HG03066 (cell line): ENCODE data around the gene PXDN.
"Not testable (repeated sequence)": the region's sequence is repeated elsewhere in the genome, so short reads cannot be mapped to it uniquely, and the experiment has no call there.

Source experiments
- ATAC-seq: cut with Tn5 transposase; IDR thresholded peaks from one replicate; pipeline ENCODE4 v1.9.1; 2021; ENCODE audit warnings: low read depth; ENCODE audit not compliant: unreplicated experiment

PXDN gene

GRCh38 chr2:1707771-1708418, 36.4 kb downstream of the PXDN start:
- ATAC-seq = no peak

DNA sequence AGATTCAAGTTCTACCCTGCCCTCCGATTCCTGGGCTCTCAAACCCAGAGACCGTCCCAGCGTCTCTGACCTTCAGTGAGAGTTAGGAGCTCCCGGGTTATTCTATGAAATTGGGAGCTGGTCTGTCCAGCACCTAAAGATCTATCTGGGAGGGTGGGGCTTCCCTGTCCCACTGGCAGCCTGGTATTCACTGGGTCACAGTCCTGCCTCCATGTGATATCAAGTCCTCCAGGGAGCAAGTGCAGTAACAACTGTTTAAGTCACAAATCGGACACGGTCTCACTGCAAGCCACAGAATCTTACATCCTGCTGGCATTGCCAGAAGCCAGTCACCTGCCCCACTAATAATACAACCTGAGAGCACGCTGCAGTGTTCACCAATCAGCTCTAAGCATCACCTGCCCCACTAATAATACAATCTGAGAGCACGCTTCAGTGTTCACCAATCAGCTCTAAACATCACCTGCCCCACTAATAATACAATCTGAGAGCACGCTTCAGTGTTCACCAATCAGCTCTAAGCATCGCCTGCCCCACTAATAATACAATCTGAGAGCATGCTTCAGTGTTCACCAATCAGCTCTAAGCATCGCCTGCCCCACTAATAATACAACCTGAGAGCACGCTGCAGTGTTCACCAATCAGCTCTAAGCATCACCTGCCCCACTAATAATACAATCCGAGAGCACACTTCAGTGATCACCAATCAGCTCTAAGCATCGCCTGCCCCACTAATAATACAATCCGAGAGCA, 38.0 kb downstream of the PXDN start:
- ATAC-seq = not testable (repeated sequence)

DNA sequence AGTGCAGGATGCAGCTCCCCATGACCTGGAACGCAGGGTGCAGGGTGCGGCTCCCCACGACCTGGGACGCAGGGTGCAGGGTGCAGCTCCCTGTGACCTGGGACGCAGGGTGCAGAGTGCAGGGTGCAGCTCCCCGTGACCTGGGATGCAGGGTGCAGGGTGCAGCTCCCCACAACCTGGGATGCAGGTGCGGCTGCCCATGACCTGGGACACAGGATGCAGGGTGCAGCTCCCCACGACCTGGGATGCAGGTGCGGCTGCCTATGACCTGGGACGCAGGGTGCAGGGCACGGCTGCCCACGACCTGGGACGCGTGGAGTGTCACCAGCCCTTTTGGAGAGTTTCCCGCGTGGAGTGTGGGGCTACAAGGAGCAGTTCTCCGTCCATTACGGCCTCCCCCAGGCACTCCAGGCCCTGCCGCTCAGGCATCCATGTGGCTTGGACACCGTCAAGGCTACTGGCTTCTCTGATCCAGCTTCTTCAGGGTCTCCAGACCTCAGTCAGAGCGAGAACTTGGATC, 38.7 kb downstream of the PXDN start:
- ATAC-seq = no peak

DNA sequence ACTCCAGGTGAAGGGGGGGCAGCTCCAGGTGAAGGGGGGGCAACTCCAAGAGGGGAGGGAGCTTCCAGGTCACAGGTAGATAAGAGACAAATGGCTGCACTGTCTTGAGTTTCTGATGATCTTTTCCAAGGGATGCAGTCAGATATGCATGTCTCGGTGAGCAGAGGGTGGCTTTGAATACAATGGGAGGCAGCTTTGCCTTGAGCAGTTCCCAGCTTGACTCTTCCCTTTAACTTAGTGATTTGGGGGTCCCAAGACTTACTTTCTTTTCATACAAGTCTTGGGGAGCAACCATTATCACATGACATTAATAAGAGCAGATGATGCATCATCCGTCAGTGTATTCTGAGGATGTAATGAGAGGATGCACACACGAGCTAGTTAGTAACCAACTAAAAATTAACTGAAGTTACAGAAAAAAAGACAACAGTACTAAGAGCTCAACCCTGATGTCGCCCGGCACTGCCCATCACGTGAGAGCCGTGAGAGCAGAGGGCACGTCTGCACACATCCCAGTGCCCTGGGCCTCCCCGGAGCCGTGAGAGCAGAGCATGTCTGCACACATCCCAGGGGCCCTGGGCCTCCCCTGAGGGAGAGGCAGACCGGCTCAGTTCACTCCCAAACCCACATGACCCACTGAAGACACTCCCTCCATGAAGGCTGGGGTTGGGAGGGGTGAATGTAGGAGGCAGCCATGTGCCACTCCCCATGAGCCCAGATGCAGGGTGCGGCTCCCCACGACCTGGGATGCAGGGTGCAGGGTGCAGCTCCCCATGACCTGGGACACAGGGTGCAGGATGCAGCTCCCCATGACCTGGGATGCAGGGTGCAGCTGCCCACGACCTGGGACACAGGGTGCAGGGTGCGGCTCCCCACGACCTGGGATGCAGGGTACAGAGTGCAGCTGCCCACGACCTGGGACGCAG, 39.4 kb downstream of the PXDN start:
- no peak for ATAC-seq

DNA sequence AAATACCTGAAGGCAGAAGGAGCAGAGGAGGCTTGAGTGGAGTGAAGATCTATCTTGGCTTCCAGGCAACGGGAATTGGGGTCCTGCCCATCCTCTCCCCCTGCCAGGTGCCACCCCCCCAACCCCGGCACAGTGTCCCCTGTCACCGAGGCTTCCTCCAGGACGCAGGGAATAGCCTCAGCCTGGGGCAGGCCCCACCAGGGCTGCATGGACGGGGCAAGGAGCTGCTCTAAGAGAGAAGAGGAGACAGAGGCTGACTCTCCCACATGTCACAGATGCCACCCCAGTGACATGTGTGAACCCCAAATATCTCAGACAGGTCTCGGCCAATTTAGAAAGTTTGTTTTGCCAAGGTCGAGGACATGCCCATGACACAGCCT, 42.1 kb downstream of the PXDN start:
- ATAC-seq = no peak

DNA sequence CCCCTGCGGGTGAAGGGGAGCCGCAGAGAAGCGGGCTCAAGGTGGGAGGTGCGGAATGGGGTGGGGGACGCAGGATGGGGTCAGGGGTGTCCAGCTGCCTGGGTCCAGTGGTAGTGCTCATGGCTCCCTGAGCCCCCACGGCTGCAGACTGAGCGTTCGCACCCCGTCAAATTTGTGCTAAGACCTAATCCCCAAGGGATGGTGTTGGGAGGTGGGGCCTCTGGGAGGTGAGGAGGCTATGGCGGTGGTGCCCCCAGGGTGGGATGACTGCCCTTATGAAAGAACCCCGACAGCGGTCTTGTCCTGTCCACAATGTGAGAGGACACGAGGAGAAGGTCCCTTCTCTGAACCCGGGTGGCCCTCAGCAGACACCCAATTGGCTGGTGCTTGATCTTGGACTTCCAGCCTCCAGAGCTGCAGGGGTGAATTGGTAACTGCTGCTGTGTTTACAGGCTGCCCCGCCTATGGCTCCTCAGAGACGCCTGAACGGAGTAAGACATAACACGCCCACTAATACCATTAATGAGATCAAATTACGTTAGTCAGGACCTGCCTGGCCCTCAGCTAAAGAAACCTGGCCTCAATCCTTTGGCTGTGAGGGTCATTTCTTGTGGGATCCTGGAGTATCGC, 42.6 kb downstream of the PXDN start:
- ATAC-seq = no peak

DNA sequence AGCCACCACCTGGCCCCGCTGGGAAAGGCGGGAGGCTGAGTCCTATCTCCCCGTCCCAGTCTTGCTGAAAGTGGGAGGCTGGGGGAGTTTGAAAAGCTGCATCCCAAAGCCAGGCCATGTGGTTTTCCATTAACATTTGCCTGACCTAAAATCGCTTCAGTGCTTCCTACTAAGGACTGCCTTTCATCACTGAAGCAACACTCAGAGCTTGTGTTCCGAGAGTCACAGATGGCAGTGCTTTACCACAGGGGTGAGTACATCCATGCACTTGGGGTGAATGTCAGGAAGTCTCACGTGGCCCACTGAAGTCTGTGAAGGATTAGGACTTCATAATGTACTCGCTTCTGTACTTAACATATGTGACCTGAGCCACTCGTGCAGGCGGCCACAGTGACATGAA, 43.3 kb downstream of the PXDN start:
- no peak for ATAC-seq

DNA sequence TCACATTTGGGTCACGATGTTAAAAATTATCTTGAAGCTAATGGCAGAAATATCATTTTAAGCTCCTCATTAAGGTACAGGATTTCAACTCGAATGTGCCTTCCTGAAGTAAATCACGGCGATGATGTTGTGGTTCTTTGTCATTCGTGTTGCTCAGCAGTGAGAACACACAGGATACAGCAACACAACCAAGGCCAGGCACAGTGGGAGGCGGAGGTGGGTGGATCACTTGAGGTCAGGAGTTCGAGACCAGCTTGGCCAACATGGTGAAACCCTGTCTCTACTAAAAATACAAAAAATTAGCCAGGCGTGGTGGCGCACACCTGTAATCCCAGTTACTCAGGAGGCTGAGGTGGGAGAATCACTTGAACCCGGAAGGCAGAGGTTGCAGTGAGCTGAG, 43.9 kb downstream of the PXDN start:
- not testable (repeated sequence) for ATAC-seq

GRCh38 chr2:1698188-1698945, 45.9 kb downstream of the PXDN start:
- no peak for ATAC-seq

GRCh38 chr2:1697601-1698000, 46.7 kb downstream of the PXDN start:
- no peak for ATAC-seq

GRCh38 chr2:1696472-1696871, 47.8 kb downstream of the PXDN start:
- no peak for ATAC-seq

DNA sequence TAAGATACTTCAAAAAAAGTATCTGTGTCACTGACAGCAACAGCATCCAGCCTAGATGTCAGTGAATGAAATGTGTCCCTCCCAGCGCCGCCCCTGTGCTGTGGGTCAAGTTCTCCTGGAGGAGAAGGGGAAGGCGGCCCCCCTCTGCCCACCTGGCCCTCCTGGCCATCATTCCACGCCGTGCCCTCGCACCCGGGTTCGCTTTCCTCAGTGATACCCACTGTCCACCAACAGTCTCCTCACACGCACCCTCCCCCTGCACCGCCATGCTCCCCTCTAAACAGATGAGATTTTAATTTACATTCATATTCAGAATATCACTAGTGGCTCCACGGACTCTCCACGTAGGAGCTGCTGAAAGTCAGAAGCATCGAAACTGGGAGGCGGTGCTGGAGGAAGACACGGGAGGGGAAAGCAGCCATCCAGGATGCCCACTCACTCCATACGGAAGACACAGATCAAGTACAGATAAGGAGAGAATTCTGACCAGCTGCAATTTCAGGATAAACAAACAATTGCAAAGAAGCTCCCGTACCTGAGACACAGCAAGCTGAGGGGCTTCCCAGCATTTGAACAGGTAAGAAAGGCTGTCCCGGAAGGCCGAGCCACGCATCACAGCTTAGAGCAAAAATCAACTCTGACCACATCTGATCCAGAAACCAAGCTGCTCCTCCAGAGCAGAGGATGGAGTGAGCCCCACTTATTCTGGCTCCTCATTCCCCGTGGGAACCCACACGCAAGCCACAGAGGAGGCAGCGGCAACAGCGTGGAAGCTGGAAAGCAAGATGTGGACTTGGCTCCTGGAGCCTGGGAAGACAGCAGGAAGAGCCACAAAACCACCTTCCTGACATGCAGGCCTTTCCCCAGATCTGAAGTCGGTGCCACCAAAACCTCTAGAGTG, 49.7 kb downstream of the PXDN start:
- ATAC-seq = no peak

DNA sequence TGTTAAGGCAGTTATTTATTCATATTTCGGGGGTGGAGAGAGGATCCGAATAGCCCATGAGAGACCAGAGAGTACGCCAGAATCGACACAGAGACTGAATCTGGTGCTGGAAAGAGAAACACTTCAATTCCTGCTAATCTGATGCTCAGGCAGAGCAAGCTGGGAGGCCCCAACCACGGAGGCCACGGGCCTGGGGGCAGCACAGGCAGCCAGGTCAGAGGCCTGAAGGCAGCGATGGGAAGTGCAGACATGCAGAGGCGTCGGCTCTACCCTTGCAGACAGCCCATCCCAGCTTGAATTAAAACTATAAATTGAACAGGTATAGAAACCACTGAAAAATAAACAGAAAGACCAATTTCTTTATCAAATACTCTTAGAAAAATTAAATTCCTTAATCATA, 50.6 kb downstream of the PXDN start:
- no peak for ATAC-seq

GRCh38 chr2:1692342-1692741, 52.0 kb downstream of the PXDN start:
- ATAC-seq = no peak

- no peak for ATAC-seq
Observed at GRCh38 chr2:1691366-1691765, 52.9 kb downstream of the PXDN start.

- ATAC-seq = no peak
Observed at GRCh38 chr2:1690056-1690775, 54.1 kb downstream of the PXDN start.

- no peak for ATAC-seq
Observed at GRCh38 chr2:1688859-1689258, 55.5 kb downstream of the PXDN start.

- ATAC-seq = no peak
Observed at GRCh38 chr2:1688161-1688560, 56.2 kb downstream of the PXDN start.
